BLaER1 (cell line): ENCODE measurements around the gene WDR13.

Source experiments
- H3K27ac ChIP-seq: shearing (Covaris generic); formaldehyde crosslinking; 2 replicates; pipeline ENCODE4 v1.8.1; 2022
- H3K27me3 ChIP-seq: shearing (Covaris generic); formaldehyde crosslinking; 2 replicates; pipeline ENCODE4 v1.8.1; 2022
- H3K36me3 ChIP-seq: shearing (Covaris generic); formaldehyde crosslinking; 2 replicates; pipeline ENCODE4 v1.8.1; 2022
- H3K4me1 ChIP-seq: shearing (Covaris generic); formaldehyde crosslinking; 2 replicates; pipeline ENCODE4 v1.8.1; 2022
- H3K4me2 ChIP-seq: shearing (Covaris generic); formaldehyde crosslinking; 2 replicates; pipeline ENCODE4 v1.8.1; 2022
- H3K4me3 ChIP-seq: shearing (Covaris generic); formaldehyde crosslinking; 2 replicates; pipeline ENCODE4 v1.8.1; 2022
- H3K9ac ChIP-seq: shearing (Covaris generic); formaldehyde crosslinking; 2 replicates; pipeline ENCODE4 v1.8.1; 2022
- H3K9me3 ChIP-seq: shearing (Covaris generic); formaldehyde crosslinking; 2 replicates; pipeline ENCODE4 v1.8.1; 2022
- H4K20me1 ChIP-seq: shearing (Covaris generic); formaldehyde crosslinking; 2 replicates; pipeline ENCODE4 v1.8.1; 2022
- Cebpa-rat ChIP-seq: shearing (Covaris generic); IDR thresholded peaks from 2 replicates; pipeline ENCODE4 v1.8.1; 2022

Gene WDR13

GRCh38 chrX:48613502-48614160, 16.3 kb downstream of the WDR13 start:
- Histone ChIP-seq H3K4me1 (no peaks in the 10 kb centered on the region), H3K9me3 (no peaks in the 10 kb centered on the region), H3K27ac (no peak overlapping the region), H3K27me3 (peaks cover 36% of the 10 kb centered on the region), H3K36me3 (no peaks in the 10 kb centered on the region), H3K4me3 (no peak overlapping the region), H4K20me1 (no peaks in the 10 kb centered on the region), H3K9ac (no peak overlapping the region), H3K4me2 (no peak overlapping the region)
- TF ChIP-seq Cebpa-rat = no peak

DNA sequence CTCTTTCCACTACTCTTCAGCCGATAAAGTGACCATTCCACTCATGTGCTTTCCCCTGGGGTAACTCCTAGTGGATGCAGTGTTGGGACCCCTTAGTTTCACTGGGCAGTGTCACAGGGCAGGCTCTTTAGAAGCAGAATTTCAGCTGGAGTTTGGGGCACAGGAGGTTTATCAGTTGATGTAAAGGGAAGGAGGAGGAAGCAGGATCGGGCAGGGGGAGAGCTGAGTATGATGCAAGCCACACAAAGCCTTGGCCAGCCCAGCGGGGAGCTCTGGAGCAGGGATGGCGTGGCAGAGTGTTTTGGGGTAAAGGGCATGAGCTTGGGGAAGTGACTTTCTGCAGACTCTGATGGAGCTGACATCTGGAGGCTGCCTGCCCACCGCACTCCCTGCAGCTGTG, 19.3 kb downstream of the WDR13 start:
- no peak overlapping the region for H3K4me3 ChIP-seq
- H3K4me2 ChIP-seq = no peak overlapping the region
- no peak overlapping the region for H3K27ac ChIP-seq
- H3K27me3 ChIP-seq = peaks cover 46% of the 10 kb centered on the region
- H3K4me1 ChIP-seq = no peaks in the 10 kb centered on the region
- no peaks in the 10 kb centered on the region for H4K20me1 ChIP-seq
- no peaks in the 10 kb centered on the region for H3K36me3 ChIP-seq
- no peaks in the 10 kb centered on the region for H3K9me3 ChIP-seq
- TF ChIP-seq Cebpa-rat = no peak
- no peak overlapping the region for H3K9ac ChIP-seq

DNA sequence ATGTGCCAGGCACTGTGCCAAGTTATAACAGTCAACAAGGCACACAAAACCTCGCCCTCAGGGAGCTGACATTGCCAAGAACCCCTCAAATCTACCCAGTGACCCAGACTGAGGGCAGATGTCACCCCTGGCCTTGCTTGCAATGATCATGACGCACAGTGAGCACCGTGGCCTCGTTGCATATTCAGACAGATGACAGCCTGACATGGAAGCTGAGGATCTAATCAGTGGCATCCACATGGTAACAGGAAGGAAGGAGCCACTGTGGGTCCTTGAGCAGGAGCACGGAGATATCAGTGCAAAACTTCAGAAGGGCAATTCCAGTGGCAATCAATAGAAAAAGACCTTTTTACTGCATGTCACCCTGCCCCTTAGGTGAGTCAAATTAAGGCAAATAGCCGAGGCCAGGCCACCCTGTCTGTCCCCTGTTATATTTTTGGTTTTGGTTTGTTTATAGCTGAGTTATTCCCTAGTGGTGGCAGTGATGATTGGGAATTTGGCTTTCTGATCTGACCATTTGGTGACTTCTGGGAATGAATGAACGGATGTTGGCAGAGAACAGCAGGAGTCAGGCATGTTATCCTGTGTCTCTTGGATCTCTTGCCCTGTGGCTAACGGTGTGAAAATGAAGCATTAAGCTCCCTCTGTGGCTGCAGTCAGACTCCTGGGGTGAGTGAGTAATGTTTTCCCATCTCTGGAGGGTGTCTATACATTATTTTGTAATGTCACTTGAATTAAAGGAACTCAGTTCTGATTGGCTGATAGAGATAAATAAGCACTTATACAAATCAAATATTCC, 20.4 kb downstream of the WDR13 start:
- Histone ChIP-seq H3K9me3 (no peaks in the 10 kb centered on the region), H4K20me1 (no peaks in the 10 kb centered on the region), H3K27ac (no peak overlapping the region), H3K27me3 (peaks cover 46% of the 10 kb centered on the region), H3K9ac (no peak overlapping the region), H3K4me1 (no peaks in the 10 kb centered on the region), H3K4me3 (no peak overlapping the region), H3K4me2 (no peak overlapping the region), H3K36me3 (no peaks in the 10 kb centered on the region)
- TF ChIP-seq Cebpa-rat = no peak

- H3K9me3 ChIP-seq = no peaks in the 10 kb centered on the region
- no peaks in the 10 kb centered on the region for H3K36me3 ChIP-seq
- no peak overlapping the region for H3K9ac ChIP-seq
- no peak overlapping the region for H3K4me3 ChIP-seq
- 0 out of 2 replicates have a peak, but pooled peaks cover 2% of the 10 kb centered on the region for H3K27me3 ChIP-seq
- H4K20me1 ChIP-seq = no peaks in the 10 kb centered on the region
- peaks cover 2% of the 10 kb centered on the region; the same call in 1 of the 2 replicates for H3K4me1 ChIP-seq
- H3K4me2 ChIP-seq = no peak overlapping the region
- TF ChIP-seq Cebpa-rat = no peak
- no peak overlapping the region for H3K27ac ChIP-seq
Measured at GRCh38 chrX:48626401-48627298, 29.4 kb downstream of the WDR13 start.

DNA sequence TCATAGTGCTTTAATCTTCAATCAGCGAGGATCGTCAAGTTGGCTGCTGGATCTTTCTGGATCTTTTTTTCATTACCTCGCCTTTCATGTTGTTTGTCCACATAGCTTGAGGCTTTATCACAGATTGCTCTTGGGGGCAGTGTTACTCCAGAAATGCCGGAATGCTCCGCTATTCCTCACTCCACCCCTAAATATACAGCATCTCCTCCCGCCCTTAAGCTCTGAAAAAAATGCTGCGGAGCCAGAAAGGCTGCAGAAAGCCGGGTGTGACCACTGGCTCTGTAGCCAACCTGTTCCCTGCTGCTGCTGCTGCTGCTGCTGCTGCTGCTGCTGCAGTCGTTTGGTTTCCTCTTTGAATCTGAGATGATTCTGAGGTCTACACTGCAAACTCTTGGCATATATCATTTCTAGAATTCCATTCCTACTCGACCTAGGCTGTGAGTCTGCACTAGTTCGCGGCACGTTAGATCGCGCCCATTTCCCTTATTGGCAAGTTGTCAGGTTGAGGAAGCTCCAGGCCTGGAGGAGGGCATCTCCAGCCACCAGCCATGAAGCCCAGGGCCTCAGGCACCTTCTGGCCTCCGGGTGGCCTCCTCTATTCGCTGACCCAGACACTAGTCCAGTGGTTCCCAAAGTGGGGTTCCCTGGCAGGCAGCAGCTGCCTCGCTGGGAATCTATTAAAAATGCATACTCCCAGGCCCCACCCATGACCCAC, 34.2 kb downstream of the WDR13 start:
- Histone ChIP-seq H3K36me3 (no peaks in the 10 kb centered on the region), H3K4me3 (no peak overlapping the region), H3K4me1 (peaks cover 6% of the 10 kb centered on the region; the same call in 1 of the 2 replicates), H3K9me3 (no peaks in the 10 kb centered on the region), H3K27ac (no peak overlapping the region), H3K27me3 (peaks cover 2% of the 10 kb centered on the region; the same call in 1 of the 2 replicates), H3K4me2 (no peak overlapping the region), H3K9ac (no peak overlapping the region), H4K20me1 (no peaks in the 10 kb centered on the region)
- TF ChIP-seq Cebpa-rat = no peak

- peaks cover 2% of the 10 kb centered on the region; the same call in 1 of the 2 replicates for H3K27me3 ChIP-seq
- H3K9me3 ChIP-seq = no peaks in the 10 kb centered on the region
- H3K4me2 ChIP-seq = no peak overlapping the region
- peaks cover 6% of the 10 kb centered on the region; the same call in 1 of the 2 replicates for H3K4me1 ChIP-seq
- no peak overlapping the region for H3K9ac ChIP-seq
- H4K20me1 ChIP-seq = no peaks in the 10 kb centered on the region
- H3K4me3 ChIP-seq = no peak overlapping the region
- H3K36me3 ChIP-seq = no peaks in the 10 kb centered on the region
- H3K27ac ChIP-seq = no peak overlapping the region
- TF ChIP-seq Cebpa-rat = no peak
Measured at GRCh38 chrX:48632207-48632606, 34.9 kb downstream of the WDR13 start.

- 0 out of 2 replicates have a peak, but pooled peaks cover 4% of the 10 kb centered on the region for H3K9me3 ChIP-seq
- no peak overlapping the region for H3K9ac ChIP-seq
- peaks cover 6% of the 10 kb centered on the region; the same call in 1 of the 2 replicates for H3K4me1 ChIP-seq
- H3K27ac ChIP-seq = no peak overlapping the region
- H4K20me1 ChIP-seq = no peaks in the 10 kb centered on the region
- H3K4me3 ChIP-seq = no peak overlapping the region
- no peak overlapping the region for H3K4me2 ChIP-seq
- H3K36me3 ChIP-seq = no peaks in the 10 kb centered on the region
- H3K27me3 ChIP-seq = no peaks in the 10 kb centered on the region; the same call in 1 of the 2 replicates
- no peak for TF ChIP-seq Cebpa-rat
Measured at GRCh38 chrX:48636301-48636700, 39.0 kb downstream of the WDR13 start.

DNA sequence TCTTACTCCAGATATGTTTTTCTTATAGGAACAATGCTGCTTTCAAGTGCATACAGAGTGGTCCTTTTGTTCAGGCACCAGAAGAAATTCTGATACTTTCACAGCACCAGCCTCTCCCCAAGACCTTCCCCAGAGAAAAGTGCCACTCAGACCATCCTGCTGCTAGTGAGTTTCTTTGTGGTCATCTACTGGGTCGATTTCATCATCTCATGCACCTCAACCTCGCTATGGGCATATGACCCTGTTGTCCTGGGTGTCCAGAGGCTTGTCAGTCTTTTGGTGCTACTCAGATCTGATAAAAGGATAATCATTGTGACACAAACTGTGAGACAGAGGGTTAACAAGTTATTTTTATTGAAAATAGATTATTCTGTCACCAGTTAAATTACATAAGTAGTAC, 39.5 kb downstream of the WDR13 start:
- Histone ChIP-seq H3K9ac (no peak overlapping the region; the same call in 1 of the 2 replicates), H3K9me3 (0 out of 2 replicates have a peak, but pooled peaks cover 4% of the 10 kb centered on the region), H3K4me1 (peaks cover 2% of the 10 kb centered on the region; the same call in 1 of the 2 replicates), H3K27me3 (no peaks in the 10 kb centered on the region; the same call in 1 of the 2 replicates), H3K27ac (no peak overlapping the region), H3K36me3 (no peaks in the 10 kb centered on the region), H3K4me3 (no peak overlapping the region), H3K4me2 (no peak overlapping the region), H4K20me1 (no peaks in the 10 kb centered on the region)
- no peak for TF ChIP-seq Cebpa-rat

GRCh38 chrX:48645669-48646068, 48.4 kb downstream of the WDR13 start:
- Histone ChIP-seq H3K9ac (no peak overlapping the region), H3K36me3 (no peaks in the 10 kb centered on the region), H3K27me3 (peaks cover 43% of the 10 kb centered on the region), H3K4me2 (no peak overlapping the region), H3K27ac (no peak overlapping the region), H3K9me3 (no peaks in the 10 kb centered on the region), H3K4me3 (no peak overlapping the region), H4K20me1 (no peaks in the 10 kb centered on the region), H3K4me1 (no peaks in the 10 kb centered on the region)
- no peak for TF ChIP-seq Cebpa-rat
